Ramos (cell line): ENCODE data around the gene PPARD.
"Not testable (repeated sequence)": the region's sequence is repeated elsewhere in the genome, so short reads cannot be mapped to it uniquely, and the experiment has no call there.

Experiments
- in situ Hi-C: fragments of 300-500 bp; cut with MboI; formaldehyde crosslinking; loops from one replicate; pipeline ENCODE4 v1.14.3; 2022; ENCODE audit warnings: low sequenced_read_pairs; ENCODE audit not compliant: unreplicated experiment

The PPARD gene

DNA sequence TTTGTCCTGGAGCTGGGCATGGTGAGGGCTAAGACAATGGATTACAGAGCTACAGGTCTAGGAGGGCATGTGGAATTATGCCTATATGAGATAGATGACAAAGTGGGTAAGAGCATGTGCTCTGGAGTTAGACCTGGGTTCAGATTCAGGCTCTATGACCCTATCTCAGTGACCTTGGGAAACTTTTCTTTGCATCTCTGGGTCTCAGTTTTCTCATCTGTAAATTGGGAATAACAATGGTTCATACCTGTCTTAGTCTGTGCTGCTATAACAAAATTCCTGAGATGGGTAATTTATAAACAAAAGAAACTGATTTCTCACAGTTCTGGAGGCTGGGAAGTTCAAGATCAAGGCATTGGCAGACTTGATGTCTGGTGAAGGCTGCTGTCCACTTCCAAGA, 30.3 kb downstream of the PPARD start:
- in situ Hi-C loops: no loop called here

- in situ Hi-C loops: no loop called here
Measured at GRCh38 chr6:35376281-35376680, 33.9 kb downstream of the PPARD start.

- in situ Hi-C loops: no loop called here
Measured at GRCh38 chr6:35377002-35377401, 34.6 kb downstream of the PPARD start.

DNA sequence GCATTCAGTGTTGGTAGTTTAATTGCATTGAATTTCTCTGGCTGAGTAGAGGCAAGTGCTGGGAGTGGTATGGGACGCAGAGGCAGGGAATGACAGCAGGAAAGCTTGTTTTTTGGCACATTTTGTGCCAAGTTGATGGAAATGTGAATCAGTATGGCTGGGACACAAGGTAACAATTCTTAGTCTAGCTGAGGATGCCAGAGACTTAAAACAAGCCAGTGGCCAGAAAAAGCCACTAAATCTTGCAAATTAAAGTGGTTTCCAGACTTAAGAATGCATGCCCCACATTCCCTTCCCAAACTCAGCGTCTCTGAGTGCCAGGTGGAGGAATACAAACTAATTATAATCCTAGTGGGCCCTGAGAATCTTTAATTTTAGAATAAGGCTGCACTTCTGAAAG, 35.9 kb downstream of the PPARD start:
- in situ Hi-C loops: no loop called here

DNA sequence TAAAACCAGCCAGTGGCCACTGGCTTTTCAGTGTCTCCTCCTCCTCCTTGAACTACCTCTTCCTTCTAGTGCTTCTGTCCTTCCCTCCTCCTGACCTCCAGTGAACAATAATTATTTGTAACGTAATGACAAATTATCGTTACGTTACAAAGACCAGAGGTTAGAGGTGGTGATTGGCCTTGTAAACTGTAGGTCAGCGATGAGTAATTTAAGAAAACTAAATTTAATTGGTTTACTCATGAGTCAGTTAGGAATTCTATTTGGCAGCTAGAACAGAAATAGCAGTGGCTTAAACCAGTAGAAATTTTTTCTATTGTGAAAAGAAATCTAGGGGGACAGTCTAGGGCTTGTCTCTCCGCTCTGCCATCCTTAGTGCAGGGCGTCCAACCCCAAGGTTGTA, 38.8 kb downstream of the PPARD start:
- in situ Hi-C loops: no loop called here

DNA sequence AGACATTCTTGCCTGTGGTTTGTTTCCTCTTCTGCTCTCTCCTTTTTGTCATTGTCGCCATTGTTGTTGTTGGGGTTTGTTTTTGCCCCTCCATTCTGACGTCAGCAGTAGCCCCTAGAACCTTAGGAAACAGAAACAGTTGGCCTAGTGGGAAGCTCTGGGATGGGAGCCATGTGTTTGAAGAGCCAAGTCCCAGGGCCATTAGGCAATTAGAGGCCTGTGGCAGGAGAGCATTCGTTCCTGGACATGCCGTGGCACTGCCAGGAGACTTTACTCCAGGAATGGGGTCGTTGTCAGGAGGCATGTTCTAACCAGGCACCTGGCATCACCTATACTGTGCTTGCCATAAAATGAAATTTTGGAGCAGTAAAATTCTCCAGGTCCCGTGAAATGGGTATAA, 39.7 kb downstream of the PPARD start:
- in situ Hi-C loops: no loop called here

DNA sequence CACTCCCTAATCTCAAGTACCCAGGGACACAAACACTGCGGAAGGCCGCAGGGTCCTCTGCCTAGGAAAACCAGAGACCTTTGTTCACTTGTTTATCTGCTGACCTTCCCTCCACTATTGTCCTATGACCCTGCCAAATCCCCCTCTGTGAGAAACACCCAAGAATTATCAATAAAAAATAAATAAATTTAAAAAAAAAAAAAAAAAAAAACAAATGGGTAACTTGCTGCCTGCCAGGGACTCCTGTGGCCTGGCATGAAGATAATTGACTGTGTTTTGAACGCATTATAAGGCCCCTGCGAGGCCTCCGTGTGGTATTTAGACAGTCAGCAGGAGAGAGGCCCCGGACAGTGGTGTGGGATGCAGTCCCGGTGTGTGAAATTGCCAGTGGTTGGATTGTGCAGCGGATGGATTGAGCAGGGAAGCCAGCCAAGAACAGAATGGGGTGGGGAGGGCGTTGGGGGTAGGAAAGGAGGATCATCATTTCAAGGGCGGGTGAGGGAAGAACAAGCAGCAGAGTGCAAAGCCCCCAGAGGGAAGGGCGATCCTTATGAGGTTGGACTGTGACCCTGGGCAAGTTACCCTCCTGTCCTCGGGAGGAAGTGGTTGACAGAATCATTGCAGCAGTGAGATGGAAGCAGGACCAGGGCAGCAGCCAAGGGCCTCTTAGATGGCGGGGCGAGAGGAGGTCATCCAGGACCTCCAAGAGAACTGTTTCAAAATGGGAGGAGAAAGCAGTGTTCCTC, 43.3 kb downstream of the PPARD start:
- in situ Hi-C loops: no loop called here

- in situ Hi-C loops: no loop called here
Measured at GRCh38 chr6:35386989-35387388, 44.6 kb downstream of the PPARD start.

DNA sequence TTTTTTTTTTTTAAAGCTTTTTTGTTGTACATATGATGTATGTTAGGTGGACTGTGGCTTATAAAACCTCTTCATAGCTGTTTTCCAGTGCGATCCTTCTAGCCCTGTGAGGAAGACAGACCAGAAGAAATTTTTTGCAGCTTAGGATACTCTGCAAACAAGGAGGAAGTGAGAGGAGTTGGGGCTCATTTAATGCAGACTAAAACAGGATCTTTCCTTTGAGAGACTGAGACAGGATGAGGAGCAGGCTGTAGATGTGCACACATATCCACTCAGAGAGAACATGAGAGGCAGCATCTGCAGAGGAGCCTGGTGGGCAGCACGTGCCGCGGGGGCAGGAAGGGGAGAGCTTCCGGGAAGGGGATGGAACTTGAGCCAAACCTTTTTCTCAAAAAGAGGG, 45.7 kb downstream of the PPARD start:
- in situ Hi-C loops: no loop called here

- in situ Hi-C loops: no loop called here
Measured at GRCh38 chr6:35388772-35389352, 46.5 kb downstream of the PPARD start.

DNA sequence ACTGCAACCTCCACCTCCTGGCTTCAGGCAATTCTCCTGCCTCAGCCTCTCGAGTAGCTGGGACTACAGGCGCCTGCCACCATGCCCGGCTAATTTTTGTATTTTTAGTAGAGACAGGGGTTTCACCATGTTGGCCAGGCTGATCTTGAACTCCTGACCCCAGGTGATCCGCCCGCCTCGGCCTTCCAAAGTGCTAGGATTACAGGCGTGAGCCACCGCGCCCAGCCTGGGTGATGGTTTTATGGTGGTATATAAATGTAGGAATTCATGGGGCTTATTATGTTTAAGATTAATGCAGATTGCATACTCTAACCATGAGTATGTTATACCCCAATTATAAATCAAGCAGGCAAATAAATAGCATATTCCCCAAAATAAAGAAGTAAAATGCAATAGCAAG, 47.0 kb downstream of the PPARD start:
- in situ Hi-C loops: not testable (repeated sequence)

DNA sequence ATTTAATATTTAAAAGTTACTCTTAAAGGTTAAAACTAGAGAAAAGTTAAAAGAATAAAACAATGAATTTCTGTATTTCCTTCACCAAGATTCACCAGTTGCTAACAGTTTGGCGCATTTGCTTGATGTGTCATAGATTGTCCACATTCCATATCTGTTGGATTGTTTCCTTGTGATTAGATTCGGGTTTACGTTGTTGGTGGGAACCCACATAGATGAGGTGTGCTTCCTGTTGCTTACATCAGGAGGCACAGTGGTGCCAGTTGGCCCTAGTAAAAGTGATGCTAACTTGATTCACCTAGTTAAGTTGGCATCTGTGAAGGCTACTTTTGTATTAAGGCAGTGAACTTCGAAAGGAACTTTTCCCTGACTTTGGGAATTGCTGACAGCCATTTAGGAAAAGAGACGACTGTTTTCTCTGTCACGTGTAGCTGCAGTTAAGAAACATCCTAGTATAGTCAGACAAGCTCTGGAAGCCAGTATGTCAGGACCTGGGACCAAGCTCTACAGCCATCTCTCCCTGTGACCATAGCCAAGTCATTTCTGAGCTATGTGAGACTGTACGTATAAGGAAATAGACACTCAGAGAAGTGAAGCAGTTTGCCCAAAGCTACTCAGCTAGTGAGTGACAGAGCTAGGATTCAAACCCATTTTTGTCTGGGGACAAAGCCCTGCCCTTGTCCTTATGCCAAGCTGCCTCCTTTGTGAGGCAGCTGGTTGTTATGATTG, 49.0 kb downstream of the PPARD start:
- in situ Hi-C loops: no loop called here

GRCh38 chr6:35392111-35392702, 49.8 kb downstream of the PPARD start:
- in situ Hi-C loops: no loop called here

DNA sequence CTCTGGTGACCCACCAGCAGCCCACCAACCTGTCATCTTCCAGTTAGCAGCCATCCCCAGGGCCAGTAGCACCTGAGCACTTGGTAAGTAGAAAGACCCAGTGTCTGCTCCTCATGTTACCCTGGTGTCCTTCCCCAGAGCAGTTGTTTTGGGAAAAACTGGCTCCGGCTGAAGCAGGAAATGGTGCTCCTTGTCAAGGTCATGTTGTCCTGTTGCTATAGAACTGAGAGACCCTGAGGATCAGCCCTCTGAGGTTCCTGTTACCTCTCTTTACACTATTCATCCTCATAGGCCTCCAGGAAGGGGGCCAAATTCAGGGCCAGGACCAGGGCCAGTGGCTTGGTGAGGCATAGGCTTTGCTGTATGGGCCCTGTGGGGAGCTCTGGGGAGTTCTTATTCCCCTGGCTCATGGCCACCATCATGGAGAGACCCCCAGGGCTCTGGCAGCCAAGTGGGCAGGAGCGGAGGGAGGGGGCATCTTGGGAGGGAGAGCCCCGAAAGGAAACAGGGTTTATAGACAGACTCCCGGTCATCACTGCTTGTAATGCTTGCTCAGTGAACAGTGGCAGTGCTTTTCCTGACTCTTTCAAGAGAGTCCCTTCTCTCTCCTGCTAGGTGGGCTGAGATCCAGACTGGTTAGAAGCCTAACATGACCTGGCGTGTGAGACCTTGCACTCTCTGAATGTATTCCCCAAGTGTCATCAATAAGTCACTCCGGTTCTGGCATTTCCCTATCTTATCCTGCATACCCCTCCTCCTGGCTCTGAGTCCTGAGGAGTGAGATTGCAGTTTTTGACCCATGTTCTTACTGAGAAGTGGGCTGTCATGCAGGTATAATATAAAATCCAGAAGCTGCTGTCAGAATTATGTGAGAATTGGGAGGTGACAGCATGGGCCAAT, 50.7 kb downstream of the PPARD start:
- in situ Hi-C loops: no loop called here

DNA sequence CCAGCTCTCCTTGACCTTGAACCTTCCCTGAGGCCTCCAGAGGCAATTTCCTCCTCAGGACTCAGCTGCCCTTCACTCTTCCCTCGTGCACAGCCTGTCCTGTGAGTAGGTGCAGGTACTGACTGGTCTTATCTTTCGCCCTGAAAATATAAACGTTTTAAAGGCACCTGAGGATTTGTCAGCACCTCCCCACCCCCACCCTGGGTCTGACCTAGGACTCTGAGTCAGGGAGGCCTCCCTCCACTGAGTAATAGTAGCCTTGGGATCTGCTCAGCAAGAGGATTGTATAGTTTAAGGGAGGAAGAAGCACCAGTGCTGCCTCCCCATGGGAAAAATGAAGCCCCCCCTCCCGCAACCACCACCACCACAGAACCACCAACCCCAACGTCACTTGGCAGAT, 54.6 kb downstream of the PPARD start:
- in situ Hi-C loops: no loop called here

- in situ Hi-C loops: no loop called here
Measured at GRCh38 chr6:35397806-35398418, 55.6 kb downstream of the PPARD start.

DNA sequence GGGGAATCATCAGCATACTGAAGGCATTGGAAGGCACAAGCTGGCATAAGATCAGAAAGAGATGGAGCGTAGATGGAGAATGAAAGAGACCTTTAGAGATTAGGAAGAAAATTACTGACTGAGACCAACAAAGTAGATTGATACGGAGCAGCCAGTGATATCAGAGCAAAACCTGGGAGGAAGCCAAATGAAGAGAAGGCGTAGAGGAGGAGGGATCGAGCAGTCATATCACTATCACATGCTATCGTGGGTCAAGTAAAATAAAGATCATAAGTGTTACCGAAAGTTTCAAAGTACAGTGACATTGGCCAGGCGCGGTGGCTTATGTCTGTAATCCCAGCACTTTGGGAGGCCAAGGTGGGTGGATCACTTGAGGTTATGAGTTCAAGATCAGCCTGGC, 56.2 kb downstream of the PPARD start:
- in situ Hi-C loops: no loop called here

GRCh38 chr6:35400111-35400510, 57.8 kb downstream of the PPARD start:
- in situ Hi-C loops: no loop called here

- in situ Hi-C loops: no loop called here
Measured at GRCh38 chr6:35400901-35401311, 58.5 kb downstream of the PPARD start.

DNA sequence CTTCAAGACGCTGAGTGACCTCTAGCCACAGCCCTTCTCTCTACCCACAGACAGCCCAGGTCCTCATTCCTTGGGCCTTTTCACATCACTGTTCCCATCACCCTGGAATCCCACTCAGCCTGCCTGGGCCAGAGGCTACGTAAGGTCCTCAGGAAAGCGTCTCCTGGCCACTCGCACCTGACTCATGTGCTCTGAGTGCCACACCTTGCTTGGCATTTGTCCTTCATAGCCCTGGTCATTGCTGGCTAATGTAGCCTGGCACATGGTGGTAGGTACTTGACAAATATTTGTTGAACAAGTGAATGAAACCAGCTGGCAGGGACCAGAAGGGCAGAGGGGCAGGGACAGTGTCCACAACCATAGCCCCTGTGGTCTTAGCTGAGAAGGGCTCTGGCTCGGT, 59.2 kb downstream of the PPARD start:
- in situ Hi-C loops: no loop called here
